Activated naive CD8-positive, alpha-beta T cell (primary cell): ENCODE data around the gene KRT8.

ENCODE experiments used
- H3K27ac Mint-ChIP-seq: one replicate; pipeline ENCODE4 v1.8.0; 2021; ENCODE audit warnings: mixed read lengths
- H3K27me3 Mint-ChIP-seq: one replicate; pipeline ENCODE4 v1.8.0; 2021; ENCODE audit warnings: mixed read lengths
- H3K36me3 Mint-ChIP-seq: one replicate; pipeline ENCODE4 v1.8.0; 2021; ENCODE audit warnings: mixed read lengths
- H3K4me1 Mint-ChIP-seq: one replicate; pipeline ENCODE4 v1.8.0; 2021; ENCODE audit warnings: low read depth, mixed read lengths
- H3K4me3 Mint-ChIP-seq: one replicate; pipeline ENCODE4 v1.8.0; 2021; ENCODE audit warnings: mild to moderate bottlenecking, mixed read lengths
- H3K9me3 Mint-ChIP-seq: one replicate; pipeline ENCODE4 v1.8.0; 2021; ENCODE audit warnings: low read depth, mixed read lengths

The KRT8 gene

GRCh38 chr12:52914576-52915121 lies 9.8 kb upstream of the KRT8 start:
- H3K27ac Mint-ChIP-seq, result no peak overlapping the region
- H3K9me3 Mint-ChIP-seq, result no peaks in the 10 kb centered on the region
- no peak overlapping the region for H3K4me3 Mint-ChIP-seq
- peaks cover 3% of the 10 kb centered on the region for H3K4me1 Mint-ChIP-seq
- no peaks in the 10 kb centered on the region for H3K27me3 Mint-ChIP-seq
- no peaks in the 10 kb centered on the region for H3K36me3 Mint-ChIP-seq

DNA sequence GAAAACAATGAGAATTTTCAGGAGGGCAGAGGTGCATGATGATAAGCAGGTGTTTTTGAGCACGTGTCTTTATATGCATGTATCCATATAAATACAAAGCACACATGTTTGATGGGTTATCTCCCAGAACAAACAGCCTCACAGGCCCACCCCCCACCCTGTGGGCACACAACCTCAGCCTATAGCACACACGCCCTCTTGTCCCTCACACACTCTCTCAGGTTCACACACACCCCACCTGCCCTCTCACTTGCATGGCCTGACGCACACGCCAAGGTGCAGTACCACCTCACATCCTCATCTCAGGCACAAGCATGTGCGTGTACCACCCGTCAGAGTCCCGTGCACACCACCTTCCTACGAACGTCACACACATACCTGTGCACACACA lies 8.6 kb upstream of the KRT8 start:
- H3K36me3 Mint-ChIP-seq, result no peaks in the 10 kb centered on the region

DNA sequence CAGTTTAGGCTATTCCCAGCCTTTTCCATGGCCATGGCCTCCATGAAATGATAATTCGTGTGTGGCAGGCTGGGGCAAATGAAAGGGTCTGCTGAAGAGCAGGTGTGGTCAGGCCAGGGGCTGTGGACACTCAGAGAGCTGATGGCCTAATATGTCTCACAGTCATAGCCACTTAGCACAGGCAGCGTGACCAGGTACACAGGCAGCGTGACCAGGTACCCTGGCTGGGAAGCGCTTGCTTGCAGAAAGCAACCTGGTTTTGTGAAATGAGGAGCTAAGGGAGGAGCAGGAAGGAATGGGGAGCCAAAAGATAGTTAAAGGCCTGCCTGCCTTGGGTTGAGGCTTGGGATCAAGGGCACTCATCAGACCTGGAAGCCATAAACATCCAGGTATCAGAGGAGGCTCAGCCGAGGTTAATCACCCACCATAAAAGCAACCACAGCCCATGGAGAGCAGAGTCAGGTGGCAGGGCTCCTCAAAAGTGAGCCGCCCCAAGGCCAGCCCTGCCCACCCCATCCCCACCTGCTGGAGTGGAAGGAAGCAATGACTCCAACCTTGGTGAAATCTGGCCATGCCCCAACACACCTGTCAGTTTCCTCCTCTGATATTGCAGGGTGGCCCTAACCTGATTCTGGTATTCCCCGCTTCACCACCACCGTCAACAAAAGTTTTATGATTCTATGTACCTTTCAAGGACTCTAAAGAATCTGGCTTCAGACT lies 8.0 kb upstream of the KRT8 start:
- Mint-ChIP-seq H3K9me3 (no peaks in the 10 kb centered on the region), H3K27ac (no peak overlapping the region), H3K4me3 (no peak overlapping the region), H3K4me1 (peaks cover 8% of the 10 kb centered on the region), H3K27me3 (no peaks in the 10 kb centered on the region), H3K36me3 (no peaks in the 10 kb centered on the region)

More for the DNA sequence above, 8.6 kb upstream of the KRT8 start:
- Mint-ChIP-seq H3K4me3 (no peak overlapping the region), H3K9me3 (no peaks in the 10 kb centered on the region), H3K27me3 (no peaks in the 10 kb centered on the region), H3K27ac (no peak overlapping the region), H3K4me1 (peaks cover 4% of the 10 kb centered on the region)

GRCh38 chr12:52910248-52910883 lies 5.5 kb upstream of the KRT8 start:
- H3K36me3 Mint-ChIP-seq, result no peaks in the 10 kb centered on the region
- H3K4me1 Mint-ChIP-seq, result peaks cover 8% of the 10 kb centered on the region
- H3K9me3 Mint-ChIP-seq, result no peaks in the 10 kb centered on the region
- H3K27me3 Mint-ChIP-seq, result no peaks in the 10 kb centered on the region
- H3K27ac Mint-ChIP-seq, result no peak overlapping the region
- H3K4me3 Mint-ChIP-seq, result no peak overlapping the region

DNA sequence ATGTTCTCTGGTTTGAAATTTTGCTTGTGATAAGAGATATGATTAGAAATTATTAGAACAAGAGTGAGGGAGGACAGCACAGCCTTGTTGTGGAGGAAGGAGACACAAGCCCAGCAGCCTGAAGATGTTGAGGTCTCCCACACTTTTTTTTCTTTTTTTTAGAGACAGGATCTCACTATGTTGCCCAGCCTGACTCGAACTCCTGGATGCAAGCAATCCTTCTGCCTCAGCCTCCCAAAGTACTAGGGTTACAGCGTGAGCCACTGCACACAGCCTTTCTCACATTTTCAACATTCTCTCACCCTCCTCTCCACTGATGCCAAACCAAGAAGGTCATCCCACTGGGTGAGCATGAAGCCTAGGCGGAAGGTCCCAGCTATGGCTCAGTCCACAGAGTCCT lies 4.9 kb upstream of the KRT8 start:
- H3K27ac Mint-ChIP-seq, result no peak overlapping the region
- no peak overlapping the region for H3K4me3 Mint-ChIP-seq

DNA sequence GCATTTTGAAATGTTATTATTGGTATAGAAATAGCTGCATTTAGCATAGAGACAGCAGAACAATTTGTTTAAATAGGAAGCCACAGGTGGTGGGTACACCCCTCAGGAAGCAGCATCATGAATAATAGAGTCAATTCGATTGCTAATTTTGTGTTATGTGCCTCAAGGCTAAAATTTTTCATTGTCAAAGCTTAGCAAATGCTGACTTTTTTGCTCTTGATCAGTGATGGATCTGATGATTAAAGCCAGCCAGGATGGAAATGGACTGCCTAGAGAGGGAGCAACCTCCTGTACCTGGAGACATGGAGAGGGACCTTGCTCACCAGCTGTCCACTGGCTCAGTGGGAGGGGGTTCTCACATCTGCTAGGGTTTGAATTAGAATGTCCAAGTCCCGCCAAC lies 4.5 kb upstream of the KRT8 start:
- Mint-ChIP-seq H3K4me3 (no peak overlapping the region), H3K36me3 (no peaks in the 10 kb centered on the region), H3K27ac (no peak overlapping the region), H3K9me3 (no peaks in the 10 kb centered on the region), H3K27me3 (no peaks in the 10 kb centered on the region), H3K4me1 (peaks cover 8% of the 10 kb centered on the region)

More for the DNA sequence above, 4.9 kb upstream of the KRT8 start:
- H3K9me3 Mint-ChIP-seq, result no peaks in the 10 kb centered on the region
- H3K27me3 Mint-ChIP-seq, result no peaks in the 10 kb centered on the region
- H3K4me1 Mint-ChIP-seq, result peaks cover 8% of the 10 kb centered on the region
- H3K36me3 Mint-ChIP-seq, result no peaks in the 10 kb centered on the region

DNA sequence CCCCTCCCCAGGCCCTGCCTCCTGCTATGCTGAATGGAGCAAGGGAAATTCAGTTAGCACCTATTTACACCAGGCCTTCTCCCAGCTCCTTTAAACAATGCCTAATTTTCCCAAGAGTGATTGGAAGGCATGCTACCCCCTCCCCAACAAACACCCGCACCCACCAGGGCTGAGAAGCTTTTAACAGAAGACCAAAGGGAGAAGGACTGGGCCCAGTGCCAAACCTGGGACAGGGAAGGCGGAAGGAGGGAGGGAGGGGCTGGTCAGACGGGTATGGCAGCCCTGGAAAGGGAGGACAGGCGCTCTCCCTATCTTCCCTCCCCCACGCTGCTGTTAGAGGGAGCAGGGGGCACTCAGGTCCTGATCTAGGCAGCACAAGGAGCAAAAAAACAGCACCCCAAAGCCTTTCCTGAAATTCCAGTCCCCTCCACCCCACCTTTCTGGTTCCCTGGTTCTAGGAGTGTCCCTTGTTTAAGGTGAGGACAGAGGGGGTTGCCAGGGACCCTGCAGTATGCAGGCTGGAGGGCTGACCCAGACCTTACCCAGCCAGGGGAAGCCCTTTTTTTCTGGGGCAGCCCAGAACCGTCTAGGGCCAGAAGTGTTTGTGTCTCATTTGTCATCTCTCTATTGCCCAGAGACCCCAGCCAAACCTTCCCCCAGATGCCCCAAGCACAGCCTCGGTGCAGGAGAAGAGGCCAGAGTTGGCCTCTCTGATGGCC lies 2.4 kb upstream of the KRT8 start:
- H3K27ac Mint-ChIP-seq, result no peak overlapping the region

GRCh38 chr12:52906191-52906601 lies 1.3 kb upstream of the KRT8 start:
- Mint-ChIP-seq H3K4me1 (peaks cover 14% of the 10 kb centered on the region), H3K27ac (no peak overlapping the region), H3K9me3 (no peaks in the 10 kb centered on the region), H3K4me3 (no peak overlapping the region), H3K27me3 (no peaks in the 10 kb centered on the region), H3K36me3 (no peaks in the 10 kb centered on the region)

More for the DNA sequence above, 2.4 kb upstream of the KRT8 start:
- Mint-ChIP-seq H3K4me3 (no peak overlapping the region), H3K4me1 (peaks cover 14% of the 10 kb centered on the region), H3K9me3 (no peaks in the 10 kb centered on the region), H3K36me3 (no peaks in the 10 kb centered on the region), H3K27me3 (no peaks in the 10 kb centered on the region)

- peaks cover 1% of the 10 kb centered on the region for H3K27me3 Mint-ChIP-seq
- peak overlapping the region; percentile 31 for H3K27ac Mint-ChIP-seq
- H3K9me3 Mint-ChIP-seq, result no peaks in the 10 kb centered on the region
- no peaks in the 10 kb centered on the region for H3K36me3 Mint-ChIP-seq
- peak overlapping the region; percentile 64 for H3K4me3 Mint-ChIP-seq
- H3K4me1 Mint-ChIP-seq, result peaks cover 12% of the 10 kb centered on the region
These were observed 894 bp downstream of the KRT8 start for GRCh38 chr12:52903855-52904508.

- H3K27ac Mint-ChIP-seq, result no peak overlapping the region
- no peaks in the 10 kb centered on the region for H3K36me3 Mint-ChIP-seq
- no peaks in the 10 kb centered on the region for H3K9me3 Mint-ChIP-seq
- H3K4me3 Mint-ChIP-seq, result peak overlapping the region; percentile 56
- peaks cover 1% of the 10 kb centered on the region for H3K27me3 Mint-ChIP-seq
- H3K4me1 Mint-ChIP-seq, result peaks cover 10% of the 10 kb centered on the region
These were observed 1.5 kb downstream of the KRT8 start for GRCh38 chr12:52903285-52903854.

- H3K27me3 Mint-ChIP-seq, result peaks cover 1% of the 10 kb centered on the region
- no peaks in the 10 kb centered on the region for H3K9me3 Mint-ChIP-seq
- H3K4me1 Mint-ChIP-seq, result peaks cover 6% of the 10 kb centered on the region
- H3K36me3 Mint-ChIP-seq, result no peaks in the 10 kb centered on the region
- H3K4me3 Mint-ChIP-seq, result peak overlapping the region; percentile 24
- H3K27ac Mint-ChIP-seq, result no peak overlapping the region
These were observed 2.9 kb downstream of the KRT8 start for GRCh38 chr12:52901715-52902541.

GRCh38 chr12:52900896-52901714 lies 3.8 kb downstream of the KRT8 start:
- Mint-ChIP-seq H3K9me3 (no peaks in the 10 kb centered on the region), H3K27me3 (peaks cover 1% of the 10 kb centered on the region), H3K36me3 (no peaks in the 10 kb centered on the region), H3K4me3 (no peak overlapping the region), H3K4me1 (peaks cover 6% of the 10 kb centered on the region), H3K27ac (no peak overlapping the region)

DNA sequence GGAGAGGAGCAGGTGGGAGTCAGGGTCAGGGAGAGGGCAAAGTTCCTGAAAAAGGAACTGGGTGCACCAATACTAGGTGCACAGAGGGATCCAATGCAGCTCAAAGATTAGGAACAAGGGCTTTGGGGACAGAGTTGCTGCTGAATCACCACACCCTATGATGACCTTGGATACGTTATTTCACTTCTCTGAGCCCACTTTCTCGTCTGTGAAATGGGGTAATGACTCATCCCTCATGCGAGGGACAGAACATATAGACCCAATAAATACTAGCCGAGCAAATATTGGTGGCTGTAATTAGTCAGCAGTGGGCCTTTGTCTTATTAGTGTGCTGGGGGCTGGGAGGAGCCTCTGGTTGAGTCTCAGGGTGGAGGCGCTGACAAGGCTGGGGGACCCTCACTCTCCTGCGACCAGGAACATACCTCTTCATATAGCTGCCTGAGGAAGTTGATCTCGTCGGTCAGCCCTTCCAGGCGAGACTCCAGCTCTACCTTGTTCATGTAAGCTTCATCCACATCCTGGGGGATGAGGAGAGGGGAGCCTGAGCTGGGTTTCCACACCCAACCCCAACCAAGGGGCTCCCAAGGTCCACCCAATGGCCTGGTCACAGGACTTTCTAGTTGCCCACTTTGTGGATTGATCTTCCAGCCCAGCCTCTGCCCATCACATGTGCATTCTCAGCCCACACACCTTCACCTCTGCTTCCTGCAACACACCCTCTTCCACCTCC lies 4.5 kb downstream of the KRT8 start:
- Mint-ChIP-seq H3K27me3 (peaks cover 1% of the 10 kb centered on the region), H3K4me1 (peaks cover 6% of the 10 kb centered on the region), H3K36me3 (no peaks in the 10 kb centered on the region), H3K27ac (no peak overlapping the region), H3K9me3 (no peaks in the 10 kb centered on the region), H3K4me3 (no peak overlapping the region)
